OCI-LY1 (cell line): ENCODE data around the gene MARCKSL1.

ENCODE experiments used
- H2AFZ ChIP-seq: fragments of 200-600 bp; sonication (generic), shearing (Covaris generic); 2 replicates; pipeline ENCODE4 v1.6.0; 2014; ENCODE audit warnings: antibody characterized with exemption, mild to moderate bottlenecking, low read length
- H3F3A ChIP-seq: fragments of 200-600 bp; sonication (generic), shearing (Covaris generic); 2 replicates; pipeline ENCODE4 v1.6.0; 2014; ENCODE audit warnings: mild to moderate bottlenecking, antibody characterized with exemption, low read length, moderate library complexity; ENCODE audit not compliant: insufficient read depth
- H3K27ac ChIP-seq: fragments of 200-600 bp; sonication (generic); 2 replicates; pipeline ENCODE4 v1.5.1; 2014; ENCODE audit warnings: low read length, mixed run types, mild to moderate bottlenecking, low read depth; ENCODE audit not compliant: poor library complexity, severe bottlenecking
- H3K27me3 ChIP-seq: fragments of 200-600 bp; sonication (generic); 2 replicates; pipeline ENCODE4 v1.6.0; 2014; ENCODE audit warnings: antibody characterized with exemption, mild to moderate bottlenecking, low read length, moderate library complexity; ENCODE audit not compliant: insufficient read depth
- H3K36me3 ChIP-seq: fragments of 200-600 bp; sonication (generic); 2 replicates; pipeline ENCODE4 v1.6.1; 2014; ENCODE audit warnings: mild to moderate bottlenecking, antibody characterized with exemption, low read length, moderate library complexity, mixed read lengths; ENCODE audit not compliant: insufficient read depth
- H3K4me1 ChIP-seq: fragments of 200-600 bp; sonication (generic); 2 replicates; pipeline ENCODE4 v1.5.1; 2014; ENCODE audit warnings: mild to moderate bottlenecking, low read length, moderate library complexity; ENCODE audit not compliant: insufficient read depth, severe bottlenecking
- H3K4me2 ChIP-seq: fragments of 200-600 bp; sonication (generic), shearing (Covaris generic); 2 replicates; pipeline ENCODE4 v1.6.1; 2014; ENCODE audit warnings: low read length
- H3K4me3 ChIP-seq: fragments of 200-600 bp; sonication (generic); 2 replicates; pipeline ENCODE4 v1.5.1; 2014; ENCODE audit warnings: low read length, low read depth, mild to moderate bottlenecking, mixed read lengths; ENCODE audit not compliant: poor library complexity, severe bottlenecking
- H3K79me2 ChIP-seq: fragments of 200-600 bp; shearing (Covaris generic); 2 replicates; pipeline ENCODE4 v1.6.1; 2016; ENCODE audit warnings: mixed run types, low read length, mixed read lengths; ENCODE audit not compliant: insufficient read depth
- H3K9ac ChIP-seq: fragments of 200-600 bp; sonication (generic), shearing (Covaris generic); 2 replicates; pipeline ENCODE4 v1.6.1; 2014; ENCODE audit warnings: mild to moderate bottlenecking, low read length, mixed read lengths
- H3K9me2 ChIP-seq: fragments of 200-600 bp; sonication (generic), shearing (Covaris generic); 2 replicates; pipeline ENCODE4 v1.6.1; 2014; ENCODE audit warnings: low read depth, mild to moderate bottlenecking, low read length, mixed read lengths
- H3K9me3 ChIP-seq: fragments of 200-600 bp; shearing (Covaris generic); 2 replicates; pipeline ENCODE4 v1.6.1; 2014; ENCODE audit warnings: low read length, mixed read lengths
- H4K20me1 ChIP-seq: fragments of 200-600 bp; sonication (generic), shearing (Covaris generic); 2 replicates; pipeline ENCODE4 v1.6.0; 2016; ENCODE audit warnings: mild to moderate bottlenecking, low read length; ENCODE audit not compliant: insufficient read depth
- CTCF ChIP-seq: fragments of 200-600 bp; sonication (generic), shearing (Covaris generic); IDR thresholded peaks from 2 replicates; pipeline ENCODE4 v1.5.1; 2017; ENCODE audit warnings: mild to moderate bottlenecking, antibody characterized with exemption, low read length, moderate library complexity, mixed read lengths
- EZH2 ChIP-seq: fragments of 200-600 bp; sonication (generic), shearing (Covaris generic); IDR thresholded peaks from 2 replicates; pipeline ENCODE4 v1.8.0; 2017; ENCODE audit warnings: borderline replicate concordance, mixed run types, mild to moderate bottlenecking, antibody characterized with exemption, low read length, moderate library complexity, mixed read lengths

MARCKSL1 gene

DNA sequence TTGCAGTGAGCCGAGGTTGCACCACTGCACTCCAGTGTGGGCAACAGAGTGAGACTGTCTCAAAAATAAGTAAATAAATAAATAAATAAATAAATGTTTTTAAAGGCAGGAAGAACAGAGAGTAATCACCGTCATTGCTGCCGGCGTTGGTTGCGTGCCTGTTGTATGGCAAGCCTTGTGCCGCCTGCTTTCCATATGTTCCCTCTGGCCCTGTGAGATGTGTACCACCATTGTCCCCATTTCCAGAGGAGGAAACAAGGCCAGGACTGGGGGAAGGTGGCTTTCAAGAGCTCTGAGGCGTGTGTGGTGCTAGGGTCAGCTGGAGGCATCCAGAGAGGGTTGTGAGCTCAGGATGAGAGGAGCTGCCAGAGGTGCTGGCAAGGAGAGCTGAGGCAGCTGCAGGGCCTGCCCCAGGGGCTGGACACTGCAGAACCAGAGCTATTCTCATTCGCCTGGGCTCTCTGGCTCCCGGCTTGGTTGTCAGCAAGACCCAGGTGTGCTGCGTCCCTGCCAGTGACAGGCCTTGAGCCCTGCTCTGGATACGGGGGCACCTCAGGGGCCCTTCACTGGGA, 5.2 kb upstream of the MARCKSL1 start:
- TF ChIP-seq CTCF (no peak), EZH2 (no peak)
- H3F3A ChIP-seq = no peaks in the 10 kb centered on the region
- H3K36me3 ChIP-seq = no peaks in the 10 kb centered on the region
- H2AFZ ChIP-seq = no peak overlapping the region
- peaks cover 12% of the 10 kb centered on the region for H3K27me3 ChIP-seq
- no peak overlapping the region for H3K27ac ChIP-seq
- H3K4me2 ChIP-seq = no peak overlapping the region
- no peaks in the 10 kb centered on the region for H3K9me2 ChIP-seq
- H4K20me1 ChIP-seq = no peaks in the 10 kb centered on the region
- no peaks in the 10 kb centered on the region for H3K9me3 ChIP-seq
- H3K4me1 ChIP-seq = peaks cover 14% of the 10 kb centered on the region
- H3K9ac ChIP-seq = no peak overlapping the region
- H3K4me3 ChIP-seq = no peak overlapping the region
- H3K79me2 ChIP-seq = no peaks in the 10 kb centered on the region

DNA sequence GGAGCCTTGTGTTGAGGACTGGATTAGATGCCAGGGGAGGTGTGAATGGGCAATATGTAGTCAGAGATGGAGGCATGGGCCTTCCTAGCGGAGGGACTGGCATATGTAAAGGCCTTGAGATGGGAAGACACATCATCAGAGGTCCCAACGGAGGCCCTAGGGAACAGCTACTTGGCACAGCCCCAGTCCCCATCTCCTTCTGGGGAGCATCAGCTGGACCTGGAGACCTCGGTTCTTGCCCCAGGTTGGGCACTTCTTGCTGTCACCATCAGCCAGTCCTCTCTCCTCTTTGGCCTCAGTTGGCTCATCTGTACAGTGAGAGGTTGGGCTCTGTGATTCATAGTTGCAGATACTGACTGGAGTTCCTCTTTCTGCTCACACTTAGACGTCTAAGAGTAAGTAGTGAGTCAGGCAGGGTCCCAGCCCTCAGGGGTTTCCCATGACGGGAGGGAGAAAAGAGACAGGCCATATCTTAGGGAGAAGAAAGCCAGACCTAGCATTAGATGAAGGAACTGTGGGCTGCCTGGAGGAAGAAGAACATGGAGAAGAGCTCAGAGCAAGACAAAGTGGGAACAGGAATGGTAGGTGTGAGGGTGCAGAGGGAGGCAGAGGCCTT, 3.4 kb upstream of the MARCKSL1 start:
- H3K27ac ChIP-seq = no peak overlapping the region
- peaks cover 22% of the 10 kb centered on the region for H3K4me1 ChIP-seq
- no peaks in the 10 kb centered on the region for H4K20me1 ChIP-seq
- H3K79me2 ChIP-seq = peaks cover 7% of the 10 kb centered on the region; the same call in 1 of the 2 replicates
- TF ChIP-seq EZH2 = no peak
- no peak for TF ChIP-seq CTCF
- no peak overlapping the region for H3K4me3 ChIP-seq
- H3K9ac ChIP-seq = no peak overlapping the region
- no peaks in the 10 kb centered on the region for H3K9me2 ChIP-seq
- peaks cover 5% of the 10 kb centered on the region; the same call in 1 of the 2 replicates for H3K36me3 ChIP-seq
- no peaks in the 10 kb centered on the region for H3F3A ChIP-seq
- H3K4me2 ChIP-seq = no peak overlapping the region
- no peak overlapping the region for H2AFZ ChIP-seq
- no peaks in the 10 kb centered on the region for H3K9me3 ChIP-seq
- 0 out of 2 replicates have a peak, but pooled peaks cover 8% of the 10 kb centered on the region for H3K27me3 ChIP-seq

- H3K9me2 ChIP-seq = no peaks in the 10 kb centered on the region
Observed at GRCh38 chr1:32338637-32339145, 2.7 kb upstream of the MARCKSL1 start.

More at GRCh38 chr1:32338637-32339145, 2.7 kb upstream of the MARCKSL1 start:
- no peak overlapping the region for H3K9ac ChIP-seq
- peaks cover 7% of the 10 kb centered on the region; the same call in 1 of the 2 replicates for H3K79me2 ChIP-seq
- H4K20me1 ChIP-seq = no peaks in the 10 kb centered on the region
- no peak overlapping the region for H3K27ac ChIP-seq
- H3K27me3 ChIP-seq = 0 out of 2 replicates have a peak, but pooled peaks cover 8% of the 10 kb centered on the region
- peaks cover 5% of the 10 kb centered on the region for H3F3A ChIP-seq
- H3K9me3 ChIP-seq = no peaks in the 10 kb centered on the region
- peaks cover 13% of the 10 kb centered on the region; the same call in 1 of the 2 replicates for H3K36me3 ChIP-seq
- H3K4me1 ChIP-seq = peaks cover 29% of the 10 kb centered on the region
- no peak overlapping the region for H3K4me3 ChIP-seq
- TF ChIP-seq CTCF (no peak), EZH2 (no peak)
- no peak overlapping the region for H2AFZ ChIP-seq
- H3K4me2 ChIP-seq = no peak overlapping the region
